MCF 10A (cell line): ENCODE results near the gene ARID3B. TPM values are rescaled to one million over a fixed set of nuclear protein-coding genes. Genes with fewer than 3 reads are reported as not detected.

Source experiments
- BruUV-seq: library from RNA; stranded (reverse); fragments of 400-500 nt; replicated peaks from 2 replicates; lab custom pipeline; 2021; lab: Mats Ljungman, UMichigan
- CTCF ChIA-PET: fragments of 300-600 bp; sonication (Branson Sonifier 250); formaldehyde crosslinking; extraction: SDS; loops from one replicate; lab custom pipeline; 2021; ENCODE audit warnings: antibody characterized with exemption, inconsistent platforms; lab: Yijun Ruan, JAX
- POLR2A ChIA-PET: fragments of 300-600, 350-650 bp; sonication (Branson Sonifier 250); formaldehyde crosslinking; extraction: SDS; loops from one replicate; lab custom pipeline; 2020; ENCODE audit warnings: antibody characterized with exemption, inconsistent platforms; lab: Yijun Ruan, JAX
- DNase-seq: peaks from one replicate; pipeline ENCODE4 v3.0.0-alpha.2; 2018; ENCODE audit not compliant: unreplicated experiment
- H3K27ac Mint-ChIP-seq: one replicate; pipeline ENCODE4 v1.8.0; 2022; ENCODE audit warnings: mild to moderate bottlenecking, low read depth, mixed read lengths; ENCODE audit not compliant: unreplicated experiment
- H3K27me3 Mint-ChIP-seq: one replicate; pipeline ENCODE4 v1.8.0; 2022; ENCODE audit warnings: mixed read lengths; ENCODE audit not compliant: insufficient read depth, unreplicated experiment
- H3K36me3 Mint-ChIP-seq: one replicate; pipeline ENCODE4 v1.8.0; 2022; ENCODE audit warnings: mild to moderate bottlenecking, moderate library complexity, mixed read lengths; ENCODE audit not compliant: insufficient read depth, unreplicated experiment
- H3K4me1 Mint-ChIP-seq: one replicate; pipeline ENCODE4 v1.8.0; 2022; ENCODE audit warnings: mixed read lengths; ENCODE audit not compliant: insufficient read depth, unreplicated experiment
- H3K4me3 Mint-ChIP-seq: one replicate; pipeline ENCODE4 v1.8.0; 2022; ENCODE audit warnings: mild to moderate bottlenecking, moderate library complexity, mixed read lengths; ENCODE audit not compliant: unreplicated experiment
- H3K9me3 Mint-ChIP-seq: one replicate; pipeline ENCODE4 v1.8.0; 2022; ENCODE audit warnings: mixed read lengths; ENCODE audit not compliant: unreplicated experiment
- intact Hi-C: fragments of 100-400 bp; cut with micrococcal nuclease; formaldehyde crosslinking; loops from 2 replicates; pipeline ENCODE4 v1.14.1; 2022
- total RNA-seq: library from RNA; stranded (reverse); gene quantifications from 2 replicates; pipeline ENCODE4 v1.2.3, GENCODE V29; 2022
- TF ChIP-seq, protein P1 (sequence below): fragments of 200-600 bp; IDR thresholded peaks from one replicate; pipeline ENCODE4 v1.8.0; 2022; ENCODE audit warnings: antibody characterized with exemption, mild to moderate bottlenecking; ENCODE audit not compliant: unreplicated experiment

ARID3B gene
- total RNA-seq, 1 experiment from 2014 or later, result 4.7 TPM

DNA sequence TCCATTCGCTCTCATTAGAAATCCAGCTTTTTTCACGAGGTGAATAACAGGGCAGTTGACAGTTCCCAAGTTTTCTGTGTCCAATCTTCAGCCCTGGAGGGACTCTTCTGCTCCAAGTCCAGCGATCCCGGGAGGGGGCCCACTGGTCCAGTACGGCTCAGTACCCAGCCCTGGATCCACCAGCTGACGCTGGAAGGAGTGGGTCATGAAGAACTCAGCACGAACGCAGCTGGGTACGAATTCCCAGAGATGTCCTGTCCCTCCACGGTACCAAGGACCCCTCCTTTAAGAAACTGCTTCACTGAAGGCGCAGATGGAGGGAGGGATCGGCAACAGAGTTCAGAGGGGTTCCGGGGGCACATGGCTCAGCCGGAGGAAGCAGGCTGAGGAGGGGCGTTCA lies 58.1 kb downstream of the ARID3B start:
- Mint-ChIP-seq H3K27me3 (no peaks in the 10 kb centered on the region), H3K9me3 (no peaks in the 10 kb centered on the region), H3K4me1 (peaks cover 9% of the 10 kb centered on the region), H3K27ac (no peak overlapping the region), H3K4me3 (peak overlapping the region; percentile 80), H3K36me3 (peaks cover 12% of the 10 kb centered on the region)
- ChIA-PET POLR2A (interaction anchor here (1.0 to 2.0 kb wide), 7 partner anchors 10 to 106 kb away, joined by 3 to 21 read pairs (median 13); partner anchors contain the start of genes ARID3B and CLK3), CTCF (interaction anchor here (0.5 to 1.9 kb wide), 4 partner anchors 9 to 55 kb away, joined by 3 to 6 read pairs (median 4); no protein-coding TSS in a partner anchor)
- intact Hi-C loops, result no loop called here
- no peak for DNase-seq
- no TSS peak for BruUV-seq
- TF ChIP-seq, protein P1, sequence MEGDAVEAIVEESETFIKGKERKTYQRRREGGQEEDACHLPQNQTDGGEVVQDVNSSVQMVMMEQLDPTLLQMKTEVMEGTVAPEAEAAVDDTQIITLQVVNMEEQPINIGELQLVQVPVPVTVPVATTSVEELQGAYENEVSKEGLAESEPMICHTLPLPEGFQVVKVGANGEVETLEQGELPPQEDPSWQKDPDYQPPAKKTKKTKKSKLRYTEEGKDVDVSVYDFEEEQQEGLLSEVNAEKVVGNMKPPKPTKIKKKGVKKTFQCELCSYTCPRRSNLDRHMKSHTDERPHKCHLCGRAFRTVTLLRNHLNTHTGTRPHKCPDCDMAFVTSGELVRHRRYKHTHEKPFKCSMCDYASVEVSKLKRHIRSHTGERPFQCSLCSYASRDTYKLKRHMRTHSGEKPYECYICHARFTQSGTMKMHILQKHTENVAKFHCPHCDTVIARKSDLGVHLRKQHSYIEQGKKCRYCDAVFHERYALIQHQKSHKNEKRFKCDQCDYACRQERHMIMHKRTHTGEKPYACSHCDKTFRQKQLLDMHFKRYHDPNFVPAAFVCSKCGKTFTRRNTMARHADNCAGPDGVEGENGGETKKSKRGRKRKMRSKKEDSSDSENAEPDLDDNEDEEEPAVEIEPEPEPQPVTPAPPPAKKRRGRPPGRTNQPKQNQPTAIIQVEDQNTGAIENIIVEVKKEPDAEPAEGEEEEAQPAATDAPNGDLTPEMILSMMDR, result no peak

DNA sequence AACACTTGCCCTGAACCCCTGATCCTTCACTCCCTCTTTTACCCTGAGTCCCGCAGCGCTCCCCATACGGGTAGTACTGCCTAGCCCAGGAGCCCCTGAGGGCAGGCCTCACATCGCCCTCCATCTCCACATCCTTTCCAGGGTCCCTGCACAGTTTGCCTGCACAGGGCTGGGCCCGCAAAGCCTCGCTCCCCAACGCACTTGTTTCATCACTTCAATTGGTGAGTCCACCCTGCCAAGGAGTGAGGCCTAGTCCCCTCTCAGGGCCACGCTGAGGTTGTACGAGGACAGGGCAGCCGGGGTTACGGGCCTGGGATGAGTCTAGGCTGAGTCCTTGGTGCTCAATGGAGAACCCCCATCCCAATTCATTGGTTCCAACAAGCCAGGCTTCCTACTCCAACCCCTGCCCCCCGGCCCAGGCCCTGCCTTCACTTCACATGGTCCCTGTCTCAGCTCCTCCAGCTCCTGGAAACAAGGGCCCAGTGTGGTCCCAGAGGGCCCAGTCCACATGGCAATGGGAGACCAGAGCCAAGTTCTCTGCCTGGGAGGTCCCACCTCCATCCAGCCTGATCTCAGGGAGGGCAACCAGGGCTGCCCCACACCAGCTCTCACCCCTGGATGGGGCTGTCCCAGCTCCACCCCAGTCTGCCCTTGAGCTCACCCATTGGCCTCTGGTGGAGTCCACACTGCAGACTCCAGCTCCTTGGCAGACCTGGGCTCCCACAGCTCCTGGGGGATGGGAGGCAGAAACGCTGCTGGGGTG lies 62.2 kb downstream of the ARID3B start:
- DNase-seq, result no peak
- intact Hi-C loops, result no loop called here
- no peaks in the 10 kb centered on the region for H3K27me3 Mint-ChIP-seq
- H3K4me1 Mint-ChIP-seq, result peaks cover 4% of the 10 kb centered on the region
- H3K27ac Mint-ChIP-seq, result no peak overlapping the region
- CTCF ChIA-PET, result interaction anchor here (0.7 to 1.5 kb wide), 3 partner anchors 29 to 477 kb away, joined by 3 to 4 read pairs (median 3); no protein-coding TSS in a partner anchor
- H3K9me3 Mint-ChIP-seq, result no peaks in the 10 kb centered on the region
- H3K4me3 Mint-ChIP-seq, result no peak overlapping the region
- peaks cover 10% of the 10 kb centered on the region for H3K36me3 Mint-ChIP-seq
- no TSS peak for BruUV-seq
- POLR2A ChIA-PET, result interaction anchor here (0.6 to 1.8 kb wide), 2 partner anchors 11 to 14 kb away, joined by 3 to 6 read pairs; no protein-coding TSS in a partner anchor
- TF ChIP-seq, protein P1, result no peak

DNA sequence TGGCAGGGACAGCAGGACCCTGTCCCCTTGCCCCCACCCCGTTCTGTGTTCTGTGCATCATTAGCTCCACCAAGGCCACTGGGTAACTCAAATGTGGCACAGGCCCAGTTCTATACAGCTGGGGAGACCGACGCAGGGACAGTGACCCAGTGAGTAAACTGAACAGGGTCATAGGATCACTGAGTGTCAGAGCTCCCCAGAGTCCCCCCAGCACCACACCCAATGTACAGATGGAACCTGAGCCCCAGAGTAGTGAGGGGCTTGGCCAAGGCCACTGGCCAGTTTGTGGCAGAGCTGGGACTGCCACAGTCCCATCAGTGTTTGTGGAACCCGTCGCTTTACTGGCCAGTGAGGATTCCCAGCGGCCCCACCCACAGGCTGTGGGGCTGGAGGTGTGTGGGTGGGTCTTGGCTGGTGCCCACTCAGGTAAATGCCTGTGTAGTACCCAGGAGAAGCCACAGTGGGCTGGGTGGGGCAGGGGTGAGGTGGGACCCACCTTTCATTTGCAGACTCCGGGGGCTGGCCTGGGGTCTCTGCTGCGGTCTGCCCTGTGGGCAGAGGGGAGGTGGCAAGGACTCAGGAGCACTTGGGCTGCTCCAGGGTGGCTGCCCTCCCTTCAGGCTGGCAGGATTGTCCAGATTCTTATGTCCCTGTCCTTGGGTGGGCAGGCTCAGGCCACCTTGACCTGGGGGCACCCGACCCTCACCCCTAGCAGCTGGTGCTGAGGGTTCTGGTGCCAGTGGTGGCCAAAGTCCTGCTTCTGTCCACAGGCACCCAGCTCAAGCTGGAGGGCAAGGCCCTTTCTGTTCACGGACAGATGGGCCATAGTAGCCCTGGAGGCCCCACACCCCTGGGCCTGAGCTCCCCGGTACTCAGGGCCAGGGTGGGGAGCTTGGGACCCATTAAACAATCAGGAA lies 63.0 kb downstream of the ARID3B start:
- TF ChIP-seq, protein P1, result no peak
- Mint-ChIP-seq H3K36me3 (peaks cover 6% of the 10 kb centered on the region), H3K4me3 (no peak overlapping the region), H3K4me1 (no peaks in the 10 kb centered on the region), H3K27ac (no peak overlapping the region), H3K27me3 (peaks cover 3% of the 10 kb centered on the region), H3K9me3 (no peaks in the 10 kb centered on the region)
- intact Hi-C loops, result no loop called here
- CTCF ChIA-PET, result interaction anchor here (0.6 to 1.5 kb wide), 4 partner anchors 28 to 477 kb away, joined by 3 to 4 read pairs (median 3); no protein-coding TSS in a partner anchor
- BruUV-seq, result no TSS peak
- no peak for DNase-seq
- POLR2A ChIA-PET, result interaction anchor here (0.6 to 1.8 kb wide), 4 partner anchors 11 to 57 kb away, joined by 3 to 6 read pairs (median 4); partner anchors contain the start of gene CLK3
